ENCODE measurements around the gene TPRKB. TPM values are rescaled to one million over a fixed set of nuclear protein-coding genes. Genes with fewer than 3 reads are reported as not detected.

The TPRKB gene
- total and polyA plus RNA-seq, 9 of the 15 experiments (the other 6 are each of a cell fraction or from before 2014, with no cell fraction given) = 55.6 to 250 (median 112) TPM

DNA sequence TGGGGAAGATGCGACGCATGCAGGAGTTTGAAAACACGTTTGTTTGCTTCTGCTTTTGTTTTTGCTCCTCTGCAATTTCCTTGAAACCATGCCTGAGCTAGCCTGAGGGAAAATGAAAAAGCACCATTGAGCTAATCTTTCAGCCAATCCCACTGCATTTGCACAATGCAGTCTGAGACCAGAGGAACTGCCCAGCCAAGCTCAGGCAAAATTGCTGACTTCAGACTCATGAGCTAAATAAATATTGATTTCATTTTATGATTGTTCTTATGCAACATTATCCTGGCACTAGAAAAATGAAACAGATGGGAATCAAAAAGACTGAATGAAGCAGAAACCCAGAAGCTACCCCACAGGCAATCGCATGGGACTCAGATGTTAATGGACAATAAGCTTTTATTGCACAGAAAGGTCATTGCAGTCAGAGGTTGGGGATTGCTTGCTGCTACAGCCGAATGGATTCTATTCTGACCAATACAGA lies 37.0 kb downstream of the TPRKB start (continued):
- TF ChIP-seq, protein P1, sequence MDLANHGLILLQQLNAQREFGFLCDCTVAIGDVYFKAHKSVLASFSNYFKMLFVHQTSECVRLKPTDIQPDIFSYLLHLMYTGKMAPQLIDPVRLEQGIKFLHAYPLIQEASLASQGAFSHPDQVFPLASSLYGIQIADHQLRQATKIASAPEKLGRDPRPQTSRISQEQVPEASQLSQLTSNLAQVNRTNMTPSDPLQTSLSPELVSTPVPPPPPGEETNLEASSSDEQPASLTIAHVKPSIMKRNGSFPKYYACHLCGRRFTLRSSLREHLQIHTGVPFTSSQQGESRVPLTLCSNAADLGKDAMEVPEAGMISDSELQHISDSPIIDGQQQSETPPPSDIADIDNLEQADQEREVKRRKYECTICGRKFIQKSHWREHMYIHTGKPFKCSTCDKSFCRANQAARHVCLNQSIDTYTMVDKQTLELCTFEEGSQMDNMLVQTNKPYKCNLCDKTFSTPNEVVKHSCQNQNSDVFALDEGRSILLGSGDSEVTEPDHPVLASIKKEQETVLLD (IDR thresholded peaks at IDR 0.05) = no peak
- TF ChIP-seq SRSF9 (IDR thresholded peaks at IDR 0.05; ENCODE audit: borderline replicate concordance, low read depth, low read length) = no peak
- TF ChIP-seq PTTG1 (tag; IDR thresholded peaks at IDR 0.05; ENCODE audit: low read depth) = no peak
- no peak for TF ChIP-seq ZNF75A (CRISPR knock-in tag; IDR thresholded peaks at IDR 0.05)
- no peak for TF ChIP-seq DIDO1 (tag; IDR thresholded peaks at IDR 0.05; ENCODE audit: low read depth)
- TF ChIP-seq MBD2 (IDR thresholded peaks at IDR 0.05; ENCODE audit: borderline replicate concordance, low read depth) = no peak
- TF ChIP-seq HNRNPH1 (optimal IDR thresholded peaks at IDR 0.05; ENCODE audit: low read depth, low read length) = no peak
- TF ChIP-seq, protein P2, sequence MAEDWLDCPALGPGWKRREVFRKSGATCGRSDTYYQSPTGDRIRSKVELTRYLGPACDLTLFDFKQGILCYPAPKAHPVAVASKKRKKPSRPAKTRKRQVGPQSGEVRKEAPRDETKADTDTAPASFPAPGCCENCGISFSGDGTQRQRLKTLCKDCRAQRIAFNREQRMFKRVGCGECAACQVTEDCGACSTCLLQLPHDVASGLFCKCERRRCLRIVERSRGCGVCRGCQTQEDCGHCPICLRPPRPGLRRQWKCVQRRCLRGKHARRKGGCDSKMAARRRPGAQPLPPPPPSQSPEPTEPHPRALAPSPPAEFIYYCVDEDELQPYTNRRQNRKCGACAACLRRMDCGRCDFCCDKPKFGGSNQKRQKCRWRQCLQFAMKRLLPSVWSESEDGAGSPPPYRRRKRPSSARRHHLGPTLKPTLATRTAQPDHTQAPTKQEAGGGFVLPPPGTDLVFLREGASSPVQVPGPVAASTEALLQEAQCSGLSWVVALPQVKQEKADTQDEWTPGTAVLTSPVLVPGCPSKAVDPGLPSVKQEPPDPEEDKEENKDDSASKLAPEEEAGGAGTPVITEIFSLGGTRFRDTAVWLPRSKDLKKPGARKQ (CRISPR knock-in tag; IDR thresholded peaks at IDR 0.05) = no peak
- TF ChIP-seq ZNF324 (CRISPR knock-in tag; IDR thresholded peaks at IDR 0.05) = no peak
- no peak for TF ChIP-seq SRF (CRISPR knock-in tag; IDR thresholded peaks at IDR 0.05)
- TF ChIP-seq LARP7 (IDR thresholded peaks at IDR 0.05) = no peak

Measured in K562 (cell line).